Spleen (tissue), 11 donors: ENCODE measurements around the gene DACT1. TPM values are rescaled to one million over a fixed set of nuclear protein-coding genes. Genes with fewer than 3 reads are reported as not detected.

ENCODE experiments used
- DNase-seq: peaks from one replicate; pipeline ENCODE4 v3.0.0-alpha.2; 2020
- H3K27ac ChIP-seq, 8 donors: fragments of 200-600 bp; sonication (generic) in 7 of 8; 1 replicate in 4 of 8; 2 replicates in 4 of 8; pipeline versions ENCODE4 v1.5.0 to v1.8.0; 2016 to 2021; ENCODE audit warnings: inconsistent platforms in 4 of 8, mild to moderate bottlenecking in 4 of 8, moderate library complexity in 1 of 8
- H3K27me3 ChIP-seq, 7 donors: fragments of 200-600 bp; sonication (generic) in 6 of 7; replicated peaks in 1 of 7; 1 replicate in 4 of 7; 2 replicates in 3 of 7; pipeline versions ENCODE4 v1.5.0 to v1.8.0; 2016 to 2021; ENCODE audit warnings: inconsistent platforms in 3 of 7, mild to moderate bottlenecking in 1 of 7
- H3K36me3 ChIP-seq, 6 donors: fragments of 200-600 bp; sonication (generic) in 5 of 6; 1 replicate in 4 of 6; 2 replicates in 2 of 6; pipeline versions ENCODE4 v1.5.0 to v1.8.0; 2016 to 2021; ENCODE audit warnings: inconsistent platforms in 2 of 6
- H3K4me1 ChIP-seq, 6 donors: fragments of 200-600 bp; sonication (generic) in 5 of 6; 1 replicate in 3 of 6; 2 replicates in 3 of 6; pipeline versions ENCODE4 v1.5.0 to v1.8.0; 2016 to 2021; ENCODE audit warnings: inconsistent platforms in 3 of 6
- H3K4me3 ChIP-seq, 8 donors: fragments of 200-600 bp; sonication (generic) in 7 of 8; 1 replicate in 4 of 8; 2 replicates in 4 of 8; pipeline versions ENCODE4 v1.5.0 to v1.8.0; 2016 to 2021; ENCODE audit warnings: inconsistent platforms in 4 of 8, mild to moderate bottlenecking in 4 of 8, moderate library complexity in 2 of 8
- H3K9me3 ChIP-seq, 8 donors: fragments of 200-600 bp; sonication (generic) in 7 of 8; 1 replicate in 4 of 8; 2 replicates in 4 of 8; pipeline versions ENCODE4 v1.5.0 to v1.8.0; 2016 to 2021; ENCODE audit warnings: inconsistent platforms in 4 of 8
- POLR2A ChIP-seq, 3 donors: fragments of 450-650 bp; IDR thresholded peaks; one replicate each; pipeline ENCODE4 v1.5.1; 2017; ENCODE audit warnings: antibody characterized with exemption in 3 of 3, mild to moderate bottlenecking in 1 of 3
- POLR2AphosphoS5 ChIP-seq, 3 donors: sonication (generic); formaldehyde crosslinking; IDR thresholded peaks; one replicate each; pipeline ENCODE4 v1.5.1; 2017; ENCODE audit warnings: antibody characterized with exemption in 3 of 3
- WGBS, 5 donors: extraction: QIAGEN DNeasy Blood & Tissue Kit in 3 of 5; methylation state at CpG; one replicate each; pipeline versions ENCODE4 v1.1.5 to v1.1.7; 2013 to 2018; 5-methylcytosine and 5-hydroxymethylcytosine counted together
- intact Hi-C: fragments of 100-400 bp; cut with DNase I; formaldehyde crosslinking; loops from one replicate; pipeline ENCODE4 v1.15.0; 2023; ENCODE audit warnings: low total_unique reads
- polyA plus RNA-seq, 3 donors: library from polyadenylated mRNA; stranded (reverse); fragments of 200-250 nt; gene quantifications; one replicate each; pipeline ENCODE4 v1.2.1, GENCODE V29; 2013
- total RNA-seq, 7 donors: library from RNA; depleted of rRNA in 3 of 7; stranded (reverse); fragments of >200 nt in 3 of 7; fragmentation: NEBNext Ultra II Directional in 4 of 7; extraction: Animal tissue kit (Norgen Biotek cat#: 25700) in 4 of 7; gene quantifications; one replicate each; pipeline versions ENCODE4 v1.1.0 to v1.2.1, GENCODE V29; 2016 to 2021
- TF ChIP-seq, protein P1 (sequence below), 11 experiments: fragments of 200-600 bp in 7 of 11; fragments of 450-650 bp in 4 of 11; sonication (generic) in 4 of 11; IDR thresholded peaks in 8 of 11; conservative IDR thresholded peaks in 3 of 11; 1 replicate in 7 of 11; 2 replicates in 4 of 11; pipeline versions ENCODE4 v1.4.0 to v1.8.0; 2016 to 2021; ENCODE audit warnings: antibody characterized with exemption in 11 of 11, inconsistent platforms in 4 of 11, mild to moderate bottlenecking in 1 of 11
- donor health status: healthy with polysubstance abuse.
- donor health status: DM: no; HTN: no; CAD: no; lungs with moderate emphysema.
- donor health status: DM: no; HTN: no; CAD: no.
- donor health status: Bipolar disorder and iron deficiency.
- donor health status: healthy.
- donor health status: DM: no; HTN: no; CAD: no.
- donor health status: DM: yes; HTN: yes; CAD: no.

Gene DACT1
- total and polyA plus RNA-seq, 10 donors: 1.3 to 23.4 (median 8.6) TPM

DNA sequence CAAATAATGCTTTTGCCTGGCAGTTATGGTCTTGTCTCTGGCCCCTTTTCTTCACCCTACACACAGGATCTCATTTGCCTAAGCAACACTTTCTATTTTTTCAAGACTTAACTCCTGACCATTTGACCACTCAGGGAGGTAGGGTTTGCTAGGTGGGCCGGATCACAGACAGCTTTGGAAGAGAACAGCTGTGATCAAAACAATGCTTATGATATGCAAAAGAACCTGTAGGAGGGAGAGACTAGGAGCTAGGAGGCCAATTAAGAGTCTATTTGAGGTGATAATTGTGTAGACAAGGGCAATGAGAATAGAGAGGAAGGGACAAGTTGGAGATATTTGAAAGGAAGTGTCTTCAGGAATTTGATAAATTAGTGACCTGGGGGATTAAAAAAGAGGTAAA is 12.3 kb upstream of the DACT1 start:
- H3K27me3 ChIP-seq: no peaks in the 10 kb centered on the region
- no peaks in the 10 kb centered on the region for H3K36me3 ChIP-seq
- DNase-seq: no peak
- no peaks in the 10 kb centered on the region for H3K4me1 ChIP-seq
- intact Hi-C loops: no loop called here
- no peak overlapping the region for H3K27ac ChIP-seq
- 87 to 95% (median 92%) methylated on average over 1 of the region's 1 CpG for WGBS, 5 donors
- no peak overlapping the region for H3K4me3 ChIP-seq
- TF ChIP-seq, protein P1, sequence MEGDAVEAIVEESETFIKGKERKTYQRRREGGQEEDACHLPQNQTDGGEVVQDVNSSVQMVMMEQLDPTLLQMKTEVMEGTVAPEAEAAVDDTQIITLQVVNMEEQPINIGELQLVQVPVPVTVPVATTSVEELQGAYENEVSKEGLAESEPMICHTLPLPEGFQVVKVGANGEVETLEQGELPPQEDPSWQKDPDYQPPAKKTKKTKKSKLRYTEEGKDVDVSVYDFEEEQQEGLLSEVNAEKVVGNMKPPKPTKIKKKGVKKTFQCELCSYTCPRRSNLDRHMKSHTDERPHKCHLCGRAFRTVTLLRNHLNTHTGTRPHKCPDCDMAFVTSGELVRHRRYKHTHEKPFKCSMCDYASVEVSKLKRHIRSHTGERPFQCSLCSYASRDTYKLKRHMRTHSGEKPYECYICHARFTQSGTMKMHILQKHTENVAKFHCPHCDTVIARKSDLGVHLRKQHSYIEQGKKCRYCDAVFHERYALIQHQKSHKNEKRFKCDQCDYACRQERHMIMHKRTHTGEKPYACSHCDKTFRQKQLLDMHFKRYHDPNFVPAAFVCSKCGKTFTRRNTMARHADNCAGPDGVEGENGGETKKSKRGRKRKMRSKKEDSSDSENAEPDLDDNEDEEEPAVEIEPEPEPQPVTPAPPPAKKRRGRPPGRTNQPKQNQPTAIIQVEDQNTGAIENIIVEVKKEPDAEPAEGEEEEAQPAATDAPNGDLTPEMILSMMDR (IDR thresholded peaks at IDR 0.05 in 8 of 11, conservative IDR thresholded peaks at IDR 0.05 in 3 of 11): no peak
- TF ChIP-seq POLR2A (IDR thresholded peaks at IDR 0.05) (no peak), POLR2AphosphoS5 (IDR thresholded peaks at IDR 0.05) (no peak)
- no peaks in the 10 kb centered on the region for H3K9me3 ChIP-seq

- DNase-seq: no peak
- no peak for TF ChIP-seq POLR2AphosphoS5 (IDR thresholded peaks at IDR 0.05)
- TF ChIP-seq, protein P1 (IDR thresholded peaks at IDR 0.05 in 8 of 11, conservative IDR thresholded peaks at IDR 0.05 in 3 of 11): no peak
- TF ChIP-seq POLR2A (IDR thresholded peaks at IDR 0.05): no peak
- 26 to 35% (median 31%) methylated on average over 3 of the region's 3 CpGs for WGBS, 5 donors
- no peaks in the 10 kb centered on the region for H3K27me3 ChIP-seq
- intact Hi-C loops: no loop called here
- H3K9me3 ChIP-seq: no peaks in the 10 kb centered on the region
- no peaks in the 10 kb centered on the region for H3K36me3 ChIP-seq
- H3K4me3 ChIP-seq: no peak overlapping the region
- H3K4me1 ChIP-seq: no peaks in the 10 kb centered on the region
- H3K27ac ChIP-seq: no peak overlapping the region
Measured at GRCh38 chr14:58626431-58626831, 11.3 kb upstream of the DACT1 start.

- WGBS, 5 donors: 73 to 87% (median 83%) methylated on average over 6 of the region's 6 CpGs
- no peaks in the 10 kb centered on the region for H3K9me3 ChIP-seq
- H3K4me3 ChIP-seq: no peak overlapping the region
- no peak for DNase-seq
- H3K4me1 ChIP-seq: no peaks in the 10 kb centered on the region
- TF ChIP-seq, protein P1 (IDR thresholded peaks at IDR 0.05 in 8 of 11, conservative IDR thresholded peaks at IDR 0.05 in 3 of 11): no peak
- intact Hi-C loops: no loop called here
- H3K27ac ChIP-seq: no peak overlapping the region
- no peaks in the 10 kb centered on the region for H3K36me3 ChIP-seq
- H3K27me3 ChIP-seq: no peaks in the 10 kb centered on the region
Measured at GRCh38 chr14:58628406-58628805, 9.4 kb upstream of the DACT1 start.

DNA sequence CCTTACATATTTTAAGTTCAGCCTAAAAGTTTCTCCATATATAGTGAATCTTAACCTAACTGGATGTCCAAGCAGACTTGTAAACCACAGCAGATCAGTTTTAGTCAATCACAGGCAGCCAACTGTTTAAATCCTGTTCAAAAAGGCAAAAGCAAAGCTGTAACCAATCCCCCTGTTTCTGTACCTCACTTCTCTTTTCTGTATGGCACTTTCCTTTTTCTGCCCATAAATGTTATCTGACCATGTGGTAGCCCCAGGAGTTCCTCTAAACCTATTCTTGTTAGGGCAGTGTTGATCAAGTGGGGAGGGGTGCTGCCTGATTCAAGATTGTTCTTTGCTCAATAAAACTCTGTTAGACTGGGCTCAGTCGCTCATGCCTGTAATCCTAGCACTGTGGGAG is 8.5 kb upstream of the DACT1 start:
- intact Hi-C loops: no loop called here
- no peak for TF ChIP-seq POLR2AphosphoS5 (IDR thresholded peaks at IDR 0.05)
- TF ChIP-seq POLR2A (IDR thresholded peaks at IDR 0.05): no peak
- TF ChIP-seq, protein P1 (IDR thresholded peaks at IDR 0.05 in 8 of 11, conservative IDR thresholded peaks at IDR 0.05 in 3 of 11): no peak
- Histone ChIP-seq H3K27ac (no peak overlapping the region), H3K27me3 (no peaks in the 10 kb centered on the region), H3K4me1 (no peaks in the 10 kb centered on the region), H3K9me3 (no peaks in the 10 kb centered on the region), H3K36me3 (no peaks in the 10 kb centered on the region), H3K4me3 (no peak overlapping the region)
- no peak for DNase-seq
- WGBS, 5 donors: 50 to 86% (median 77%) methylated on average over 1 of the region's 1 CpG
